ENCODE data around the gene TEX26. TPM values are rescaled to one million over a fixed set of nuclear protein-coding genes. Genes with fewer than 3 reads are reported as not detected.
A peak's percentile ranks its signal among the peaks of the same experiment; 100 is the strongest.

Gene TEX26
- total RNA-seq, 4 donors from 2014 or later: 1.2 TPM; not detected in 3

- Histone ChIP-seq H3K4me1 (no peaks in the 10 kb centered on the region), H3K36me3 (no peaks in the 10 kb centered on the region), H3K9me3 (no peaks in the 10 kb centered on the region), H3K27me3 (no peaks in the 10 kb centered on the region), H3K4me3 (peak overlapping the region; percentile 36 to 43), H3K27ac (peak overlapping the region; percentile 84 to 87)
- intact Hi-C loops (cut with DNase I; ENCODE audit: low total_unique reads): no loop called here
- DNase-seq: no peak
- TF ChIP-seq CTCF (IDR thresholded peaks at IDR 0.05) (no peak), POLR2A (IDR thresholded peaks at IDR 0.05) (no peak)
Measured at GRCh38 chr13:30907121-30907861, 25.2 kb upstream of the TEX26 start.

GRCh38 chr13:30908416-30908980, 24.0 kb upstream of the TEX26 start:
- peak; percentile 71 to 82 for DNase-seq
- H3K36me3 ChIP-seq: no peaks in the 10 kb centered on the region
- no peaks in the 10 kb centered on the region for H3K27me3 ChIP-seq
- H3K9me3 ChIP-seq: no peaks in the 10 kb centered on the region
- intact Hi-C loops (cut with DNase I; ENCODE audit: low total_unique reads): no loop called here
- TF ChIP-seq POLR2A (IDR thresholded peaks at IDR 0.05) (no peak), CTCF (IDR thresholded peaks at IDR 0.05) (no peak)
- peak overlapping the region; percentile 84 to 87 for H3K27ac ChIP-seq
- H3K4me1 ChIP-seq: no peaks in the 10 kb centered on the region
- H3K4me3 ChIP-seq: peak overlapping the region in 1 of 2 donors; percentile 36

- no peak for TF ChIP-seq CTCF (IDR thresholded peaks at IDR 0.05)
- TF ChIP-seq POLR2A (IDR thresholded peaks at IDR 0.05): no peak
- intact Hi-C loops (cut with DNase I; ENCODE audit: low total_unique reads): no loop called here
- no peak for DNase-seq
- H3K4me3 ChIP-seq: no peak overlapping the region
- H3K4me1 ChIP-seq: no peaks in the 10 kb centered on the region
- no peaks in the 10 kb centered on the region for H3K9me3 ChIP-seq
- no peaks in the 10 kb centered on the region for H3K27me3 ChIP-seq
- H3K27ac ChIP-seq: no peak overlapping the region
- no peaks in the 10 kb centered on the region for H3K36me3 ChIP-seq
Measured at GRCh38 chr13:30910676-30911075, 21.8 kb upstream of the TEX26 start.

DNA sequence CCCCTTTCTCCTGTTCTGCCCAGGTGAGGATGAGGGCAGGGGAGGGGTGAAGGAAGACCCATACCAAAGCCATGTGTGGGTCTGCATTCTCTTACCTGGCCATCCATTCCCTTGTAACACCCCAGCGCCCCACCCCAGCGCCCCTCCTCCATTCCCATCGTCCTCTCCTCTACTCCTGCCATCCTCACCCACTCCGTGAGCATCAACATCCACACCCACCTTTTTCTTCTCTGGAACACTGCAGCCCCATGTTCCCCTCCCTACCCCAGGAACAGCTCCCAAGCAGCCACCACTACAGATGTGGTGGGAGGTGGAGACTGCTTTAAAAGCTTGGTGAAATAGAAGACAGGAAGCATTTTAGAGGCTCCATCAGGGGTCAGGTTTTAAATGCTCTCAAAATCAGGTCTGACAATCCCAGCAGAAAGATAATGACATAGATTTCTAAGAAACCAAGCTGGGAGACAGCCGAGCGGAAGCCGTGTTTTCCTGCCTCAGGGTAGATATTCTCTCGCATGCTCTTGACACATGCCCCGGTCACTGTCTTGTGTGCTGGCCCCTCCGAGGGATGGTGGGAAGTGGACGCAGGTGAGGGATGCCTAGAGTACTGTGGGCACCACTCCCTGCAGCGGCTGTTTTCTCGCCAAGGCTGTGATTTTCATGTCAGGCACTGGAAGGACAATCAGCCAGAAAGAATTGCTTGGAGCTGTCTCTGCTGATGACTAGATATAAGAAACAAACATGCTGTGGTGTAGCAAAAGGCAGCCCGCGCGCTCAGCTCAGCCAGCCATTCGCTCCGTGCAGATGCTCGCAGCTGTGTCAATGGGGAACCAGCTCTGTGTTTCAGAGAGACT, 16.5 kb upstream of the TEX26 start:
- H3K4me3 ChIP-seq: no peak overlapping the region
- no peaks in the 10 kb centered on the region for H3K36me3 ChIP-seq
- no peaks in the 10 kb centered on the region for H3K9me3 ChIP-seq
- no peak overlapping the region for H3K27ac ChIP-seq
- TF ChIP-seq CTCF (IDR thresholded peaks at IDR 0.05) (no peak), POLR2A (IDR thresholded peaks at IDR 0.05) (no peak)
- H3K27me3 ChIP-seq: no peaks in the 10 kb centered on the region
- no peaks in the 10 kb centered on the region for H3K4me1 ChIP-seq
- intact Hi-C loops (cut with DNase I; ENCODE audit: low total_unique reads): no loop called here
- no peak for DNase-seq

DNA sequence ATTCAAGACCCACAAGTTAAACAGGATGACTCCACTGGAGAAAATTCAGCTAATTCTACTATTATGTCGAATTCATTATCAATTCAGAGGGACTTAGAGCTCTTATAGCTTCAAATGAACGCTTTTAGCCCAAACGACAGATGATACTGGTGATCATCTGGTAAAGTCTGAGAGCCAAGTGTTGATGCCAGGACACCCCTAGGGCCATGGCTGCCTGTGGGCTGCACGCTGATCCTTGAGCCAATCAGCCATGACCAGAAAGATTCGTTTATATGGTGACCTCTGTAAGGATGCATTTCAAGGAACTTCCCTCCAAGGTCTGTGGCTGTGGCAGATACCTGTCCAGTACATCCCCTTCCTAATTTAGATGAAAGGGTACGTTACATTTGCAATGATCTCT, 15.5 kb upstream of the TEX26 start:
- intact Hi-C loops (cut with DNase I; ENCODE audit: low total_unique reads): no loop called here
- no peaks in the 10 kb centered on the region for H3K4me1 ChIP-seq
- no peak for TF ChIP-seq CTCF (IDR thresholded peaks at IDR 0.05)
- H3K27ac ChIP-seq: no peak overlapping the region
- DNase-seq: no peak
- H3K9me3 ChIP-seq: no peaks in the 10 kb centered on the region
- H3K36me3 ChIP-seq: no peaks in the 10 kb centered on the region
- no peaks in the 10 kb centered on the region for H3K27me3 ChIP-seq
- no peak overlapping the region for H3K4me3 ChIP-seq
